Stimulated activated CD8-positive, alpha-beta memory T cell treated with anti-CD3 and anti-CD28 coated beads, Interleukin-15, amount 100 ng/mL, for 24 hours (primary cell): Measurements from ENCODE around the gene AASS.

ENCODE experiments used
- DNase-seq: peaks from one replicate; pipeline ENCODE4 v3.0.0-alpha.2; 2020; ENCODE audit warnings: low read depth

Gene AASS

GRCh38 chr7:122038904-122039303 is 105.1 kb downstream of the AASS start:
- no peak for DNase-seq

DNA sequence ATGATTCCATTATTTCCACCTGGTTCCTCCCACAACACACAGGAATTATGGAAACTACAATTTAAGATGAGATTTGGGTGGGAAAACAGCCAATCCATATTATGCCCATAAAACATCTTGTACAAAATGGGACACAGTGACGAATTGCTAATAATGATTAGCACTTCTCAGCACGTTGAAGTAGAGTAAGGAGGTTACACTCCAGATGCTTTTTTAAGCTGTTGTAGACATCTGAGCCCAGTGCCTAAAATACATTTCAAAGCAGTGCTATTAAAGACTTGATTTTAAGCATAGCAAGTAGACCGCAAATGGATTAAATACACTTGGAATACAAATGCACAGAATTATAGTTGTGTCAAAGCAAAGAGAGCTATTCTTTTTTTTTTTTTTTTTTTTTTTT is 105.9 kb downstream of the AASS start:
- DNase-seq, result no peak

DNA sequence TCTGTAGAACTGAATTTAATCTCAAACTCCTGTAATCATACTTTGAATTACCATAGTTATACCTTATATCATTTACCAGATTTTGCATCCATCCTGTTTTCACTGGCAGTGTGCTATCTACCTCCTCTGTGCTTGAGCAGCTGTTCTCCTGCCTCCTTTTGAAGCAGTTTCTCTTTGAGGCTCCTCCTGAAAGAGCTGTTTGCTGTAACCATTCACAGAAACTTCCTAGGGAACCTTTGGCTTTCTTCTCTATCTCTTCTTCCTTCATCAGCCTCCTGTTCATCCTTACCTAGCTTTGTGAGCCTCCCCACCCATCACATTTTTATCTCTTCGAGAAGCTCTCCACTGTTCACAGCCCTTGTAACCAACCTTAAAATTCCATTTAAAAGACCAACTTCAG is 108.2 kb downstream of the AASS start:
- DNase-seq, result no peak

GRCh38 chr7:122033641-122034040 is 110.4 kb downstream of the AASS start:
- DNase-seq, result no peak

GRCh38 chr7:122027058-122027457 is 117.0 kb downstream of the AASS start:
- no peak for DNase-seq
